ENCODE results near the gene MAML2. TPM values are rescaled to one million over a fixed set of nuclear protein-coding genes. Genes with fewer than 3 reads are reported as not detected.
A peak's percentile ranks its signal among the peaks of the same experiment; 100 is the strongest.

The MAML2 gene
- total RNA-seq, 1 donor from 2014 or later, result 31.5 TPM

DNA sequence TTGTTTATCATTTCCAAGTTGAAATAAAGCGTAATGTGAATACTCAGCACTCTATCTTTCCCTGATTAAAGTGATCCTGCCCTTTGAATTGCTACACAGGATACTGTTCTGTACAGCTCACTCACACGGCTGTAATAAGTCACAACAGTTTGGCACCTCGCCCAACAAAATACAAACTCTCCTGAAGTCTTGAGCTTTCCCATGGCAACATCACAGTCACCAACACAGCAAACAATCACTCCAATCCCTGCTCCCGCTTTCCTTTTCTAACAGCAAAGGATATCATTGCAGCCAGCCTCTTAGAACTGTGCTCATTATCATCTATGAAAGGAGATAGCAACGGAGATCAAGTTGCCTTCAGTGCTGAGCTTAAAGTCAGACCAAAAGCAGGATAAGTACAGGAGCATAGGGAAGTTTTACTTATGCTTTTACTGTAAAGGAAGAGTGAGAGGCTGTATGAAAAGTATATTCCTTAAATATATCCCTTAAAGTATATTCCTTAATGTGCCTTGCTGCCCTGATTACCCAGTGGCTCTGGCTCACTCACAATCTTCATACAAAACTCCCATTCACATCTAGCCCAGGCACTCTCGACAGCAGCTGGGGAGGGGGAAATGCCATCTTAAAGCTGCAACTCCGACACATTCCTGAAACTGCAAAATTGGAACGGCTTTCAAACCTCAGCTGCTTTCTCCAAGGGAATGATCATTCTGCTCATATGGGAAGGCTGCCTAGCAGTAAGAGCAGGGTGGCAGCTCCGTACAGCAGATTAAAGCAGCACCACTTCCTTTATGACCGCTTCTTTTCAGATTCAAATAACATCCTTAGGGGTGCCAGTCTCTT is 35.8 kb downstream of the MAML2 start:
- H3K9me3 ChIP-seq, result no peaks in the 10 kb centered on the region
- peak overlapping the region; percentile 20 for H3K4me3 ChIP-seq
- H3K27me3 ChIP-seq (ENCODE audit: low read depth), result no peaks in the 10 kb centered on the region
- intact Hi-C loops (cut with DNase I), result no loop called here
- TF ChIP-seq, protein P1, sequence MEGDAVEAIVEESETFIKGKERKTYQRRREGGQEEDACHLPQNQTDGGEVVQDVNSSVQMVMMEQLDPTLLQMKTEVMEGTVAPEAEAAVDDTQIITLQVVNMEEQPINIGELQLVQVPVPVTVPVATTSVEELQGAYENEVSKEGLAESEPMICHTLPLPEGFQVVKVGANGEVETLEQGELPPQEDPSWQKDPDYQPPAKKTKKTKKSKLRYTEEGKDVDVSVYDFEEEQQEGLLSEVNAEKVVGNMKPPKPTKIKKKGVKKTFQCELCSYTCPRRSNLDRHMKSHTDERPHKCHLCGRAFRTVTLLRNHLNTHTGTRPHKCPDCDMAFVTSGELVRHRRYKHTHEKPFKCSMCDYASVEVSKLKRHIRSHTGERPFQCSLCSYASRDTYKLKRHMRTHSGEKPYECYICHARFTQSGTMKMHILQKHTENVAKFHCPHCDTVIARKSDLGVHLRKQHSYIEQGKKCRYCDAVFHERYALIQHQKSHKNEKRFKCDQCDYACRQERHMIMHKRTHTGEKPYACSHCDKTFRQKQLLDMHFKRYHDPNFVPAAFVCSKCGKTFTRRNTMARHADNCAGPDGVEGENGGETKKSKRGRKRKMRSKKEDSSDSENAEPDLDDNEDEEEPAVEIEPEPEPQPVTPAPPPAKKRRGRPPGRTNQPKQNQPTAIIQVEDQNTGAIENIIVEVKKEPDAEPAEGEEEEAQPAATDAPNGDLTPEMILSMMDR (IDR thresholded peaks at IDR 0.05), result no peak
- peaks cover 78% of the 10 kb centered on the region for H3K4me1 ChIP-seq
- ATAC-seq (peak; percentile 95 to 96), DNase-seq (peak; percentile 57)
- H3K36me3 ChIP-seq, result no peaks in the 10 kb centered on the region
- H3K27ac ChIP-seq, result peak overlapping the region; percentile 87

DNA sequence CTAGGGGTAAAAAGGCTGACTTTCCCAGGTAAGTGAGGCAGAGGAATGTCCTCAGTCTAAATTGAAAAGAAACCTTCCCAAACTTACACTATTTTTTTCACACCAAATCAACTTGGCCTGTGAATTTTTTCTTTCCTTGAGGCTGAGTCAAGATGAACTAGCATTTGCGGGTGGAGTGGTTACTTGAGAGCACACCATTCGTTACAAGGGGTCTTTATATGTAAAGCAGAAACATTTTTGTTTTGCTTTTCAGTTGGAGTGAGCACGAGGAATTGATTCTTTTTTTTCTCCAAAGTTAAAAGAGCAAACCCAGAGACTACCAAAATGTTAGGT is 36.4 kb downstream of the MAML2 start:
- ATAC-seq, result peak in 1 of 2 donors; percentile 8
- intact Hi-C loops (cut with DNase I), result no loop called here

DNA sequence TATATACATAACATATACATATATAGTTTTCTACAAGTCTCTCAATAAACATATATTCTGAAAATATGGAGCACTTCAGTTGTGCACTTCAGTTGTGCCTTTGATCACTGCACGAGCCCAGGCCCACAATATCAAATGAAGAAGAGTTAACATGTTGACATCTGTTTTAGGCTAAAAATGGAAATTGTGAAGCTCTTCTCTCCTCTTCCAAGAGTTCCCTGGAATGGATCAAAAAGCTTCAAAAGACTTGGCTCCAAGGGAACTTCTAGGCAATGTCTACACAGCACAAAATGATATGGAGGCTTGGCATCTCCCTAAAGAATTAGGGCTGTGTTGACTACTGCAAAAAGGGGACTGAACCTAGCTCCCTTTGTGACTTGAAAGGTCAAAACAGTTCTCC is 36.9 kb downstream of the MAML2 start:
- peaks cover 67% of the 10 kb centered on the region for H3K4me1 ChIP-seq
- no peak for DNase-seq
- H3K4me3 ChIP-seq, result no peak overlapping the region

More for the DNA sequence above, 36.4 kb downstream of the MAML2 start:
- peak overlapping the region; percentile 20 for H3K4me3 ChIP-seq
- DNase-seq, result no peak
- H3K27me3 ChIP-seq (ENCODE audit: low read depth), result no peaks in the 10 kb centered on the region
- peak overlapping the region; percentile 87 for H3K27ac ChIP-seq
- H3K36me3 ChIP-seq, result no peaks in the 10 kb centered on the region
- no peaks in the 10 kb centered on the region for H3K9me3 ChIP-seq
- H3K4me1 ChIP-seq, result peaks cover 72% of the 10 kb centered on the region
- TF ChIP-seq, protein P1 (IDR thresholded peaks at IDR 0.05), result no peak

DNA sequence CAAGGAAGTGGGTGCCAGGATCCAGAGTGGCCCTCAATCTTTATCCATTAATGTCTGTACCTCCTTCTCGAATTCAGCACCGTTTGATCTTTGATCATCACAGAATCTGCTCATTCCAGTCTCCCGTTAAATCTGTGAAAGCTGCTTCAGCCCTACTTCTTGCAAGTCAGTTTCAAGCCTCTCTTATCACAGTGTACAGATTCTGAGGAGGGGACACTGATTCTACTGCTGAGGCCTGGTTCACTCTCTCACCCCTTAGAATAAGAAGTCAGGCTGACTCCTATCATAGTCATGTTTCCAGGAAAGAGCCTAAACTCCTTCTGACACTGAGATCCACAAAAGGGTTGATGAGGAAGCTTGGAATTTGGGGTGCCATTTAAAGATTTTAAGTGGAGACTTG is 39.0 kb downstream of the MAML2 start:
- Histone ChIP-seq H3K27me3 (ENCODE audit: low read depth) (no peaks in the 10 kb centered on the region), H3K4me3 (no peak overlapping the region), H3K4me1 (peaks cover 70% of the 10 kb centered on the region), H3K36me3 (no peaks in the 10 kb centered on the region), H3K27ac (peak overlapping the region; percentile 47), H3K9me3 (no peaks in the 10 kb centered on the region)
- no peak for DNase-seq
- intact Hi-C loops (cut with DNase I), result no loop called here
- no peak for ATAC-seq
- TF ChIP-seq, protein P1 (IDR thresholded peaks at IDR 0.05), result no peak

More for the DNA sequence above, 36.9 kb downstream of the MAML2 start:
- TF ChIP-seq, protein P1 (IDR thresholded peaks at IDR 0.05), result no peak
- H3K9me3 ChIP-seq, result no peaks in the 10 kb centered on the region
- intact Hi-C loops (cut with DNase I), result no loop called here
- no peaks in the 10 kb centered on the region for H3K27me3 ChIP-seq (ENCODE audit: low read depth)
- no peaks in the 10 kb centered on the region for H3K36me3 ChIP-seq
- no peak for ATAC-seq
- peak overlapping the region; percentile 87 for H3K27ac ChIP-seq

DNA sequence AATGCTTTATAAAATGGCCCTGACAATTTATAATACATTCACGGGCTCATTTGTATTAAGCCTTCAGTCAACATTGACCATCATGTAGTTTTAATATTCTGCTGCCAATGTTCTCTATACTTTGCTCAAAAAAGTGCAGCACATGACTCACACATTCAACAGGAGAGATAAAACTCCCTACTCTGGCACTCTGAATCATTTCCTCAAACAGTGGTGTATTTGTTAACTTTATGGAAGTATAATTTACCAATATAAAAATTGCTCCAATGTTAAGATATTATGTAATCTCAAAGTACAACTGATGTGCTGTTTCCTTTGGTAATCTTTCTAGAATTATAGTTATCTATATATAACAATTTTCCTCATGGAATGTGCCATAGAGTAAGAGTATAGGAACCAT is 39.9 kb downstream of the MAML2 start:
- Histone ChIP-seq H3K27me3 (ENCODE audit: low read depth) (no peaks in the 10 kb centered on the region), H3K4me3 (no peak overlapping the region), H3K27ac (peak overlapping the region; percentile 47), H3K4me1 (peaks cover 61% of the 10 kb centered on the region), H3K36me3 (no peaks in the 10 kb centered on the region), H3K9me3 (no peaks in the 10 kb centered on the region)
- ATAC-seq, result peak; percentile 31 to 71
- DNase-seq, result no peak
- intact Hi-C loops (cut with DNase I), result no loop called here
- TF ChIP-seq, protein P1 (IDR thresholded peaks at IDR 0.05), result no peak
